Effector CD8-positive, alpha-beta T cell (primary cell): ENCODE measurements around the gene TPRN.

Source experiments
- DNase-seq: peaks from one replicate; lab custom pipeline; 2025; lab: John Stamatoyannopoulos, UW

The TPRN gene

DNA sequence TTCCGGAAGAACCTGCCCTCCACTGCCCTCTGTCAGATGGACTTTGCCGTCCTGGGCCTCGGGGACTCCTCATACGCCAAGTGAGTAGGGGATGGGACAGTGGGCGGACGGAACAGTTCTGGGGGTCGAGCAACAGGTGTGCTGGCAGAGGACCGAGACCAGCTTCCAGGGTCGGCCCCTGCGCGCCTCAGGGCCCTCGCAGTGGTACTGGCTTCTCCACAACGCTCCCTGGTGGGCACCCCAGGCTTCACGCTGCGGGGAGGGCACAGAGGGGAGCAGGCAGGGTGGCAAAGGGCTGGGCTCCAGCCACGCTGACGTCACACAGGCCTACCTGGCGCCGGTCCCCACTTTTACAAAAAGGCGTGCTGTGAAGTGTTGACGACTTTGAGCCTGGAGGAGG is 12.0 kb upstream of the TPRN start:
- no peak for DNase-seq

DNA sequence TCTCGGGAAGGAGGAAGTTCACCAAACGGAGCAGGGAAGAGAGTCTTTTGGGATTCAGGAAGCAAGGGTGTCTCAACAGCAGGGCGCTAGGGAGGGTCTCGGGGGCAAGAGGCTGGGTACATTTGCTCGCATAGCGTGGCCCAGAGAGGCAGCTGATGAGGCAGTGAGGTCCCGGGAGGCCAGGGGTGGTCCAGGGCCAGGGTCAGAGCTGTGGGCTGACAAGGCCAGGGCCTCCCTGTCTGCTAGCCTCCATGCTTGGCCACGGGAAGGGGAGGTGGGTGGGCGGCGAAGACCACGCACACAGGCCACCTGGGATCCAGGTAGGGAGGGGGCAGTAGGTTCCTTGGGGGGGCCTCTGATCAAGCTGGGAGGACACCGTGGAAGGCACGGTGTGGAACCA is 11.0 kb upstream of the TPRN start:
- DNase-seq: no peak

DNA sequence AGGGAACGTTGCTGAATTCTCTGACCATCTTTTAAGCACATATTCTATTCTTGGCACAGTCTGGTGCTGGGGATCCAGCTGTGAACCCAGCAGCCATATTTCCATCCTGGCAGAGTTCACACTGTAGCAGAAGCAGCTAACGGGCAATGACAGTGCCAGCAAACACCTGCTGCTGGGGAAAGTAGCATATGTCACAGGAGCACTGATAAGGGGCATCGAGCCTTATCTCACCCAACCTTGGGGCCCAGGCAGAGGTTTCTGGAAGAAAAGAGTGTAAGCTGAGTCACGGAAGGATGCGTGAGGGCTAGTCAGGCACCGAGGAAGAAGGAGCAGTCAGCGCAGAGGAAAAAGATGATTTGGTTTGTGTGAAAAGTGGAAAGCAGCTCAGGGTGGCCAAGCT is 6.1 kb upstream of the TPRN start:
- no peak for DNase-seq

DNA sequence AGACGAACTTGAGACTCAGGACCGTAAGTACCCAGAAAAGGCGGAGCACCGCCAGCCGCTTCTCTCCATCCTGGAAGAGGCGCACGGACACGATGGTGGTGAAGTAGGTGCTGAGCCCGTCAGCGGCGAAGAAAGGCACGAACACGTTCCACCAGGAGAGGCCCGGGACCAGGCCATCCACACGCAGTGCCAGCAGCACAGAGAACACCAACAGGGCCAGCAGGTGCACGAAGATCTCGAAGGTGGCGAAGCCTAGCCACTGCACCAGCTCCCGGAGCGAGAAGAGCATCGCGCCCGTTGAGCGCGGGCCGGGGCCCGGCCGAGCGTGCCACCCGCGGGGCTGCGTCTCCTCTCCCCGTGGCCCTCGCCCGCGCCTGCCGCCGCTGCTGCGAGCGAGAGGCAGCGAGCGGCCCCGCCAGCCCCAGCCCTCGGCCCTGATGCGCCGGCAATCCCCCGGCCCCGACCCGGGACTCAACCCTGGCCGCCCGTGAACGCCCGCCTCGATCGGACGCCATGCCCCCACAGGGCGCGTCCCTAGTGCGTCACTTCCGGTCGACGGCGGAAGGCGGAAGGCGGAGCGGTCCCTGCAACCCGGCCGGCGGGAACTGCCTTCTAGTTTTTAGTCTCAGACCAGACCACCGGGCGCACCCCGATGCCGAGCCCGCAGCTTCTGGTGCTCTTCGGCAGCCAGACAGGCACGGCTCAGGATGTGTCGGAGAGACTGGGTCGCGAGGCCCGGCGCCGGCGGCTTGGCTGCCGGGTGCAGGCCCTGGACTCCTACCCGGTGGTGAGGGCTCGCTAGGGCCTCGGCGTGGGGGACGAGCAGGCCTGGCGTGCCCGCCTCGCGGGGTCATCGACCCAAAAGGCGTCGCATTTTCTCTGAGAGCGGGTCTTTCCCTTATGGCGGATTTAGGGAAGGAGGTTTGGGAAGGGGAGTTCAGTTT is 4.9 kb upstream of the TPRN start, which contains the start of the genes NDOR1 and TMEM203:
TSS of gene NDOR1 (plus strand) at position 575 of the 944 bp plus-strand sequence. CDS start at position 653, 78 bp downstream.
TSS of gene TMEM203 (minus strand) at position 523 of the 944 bp plus-strand sequence. CDS start at position 289, 234 bp downstream.
- DNase-seq: peak; percentile 90

DNA sequence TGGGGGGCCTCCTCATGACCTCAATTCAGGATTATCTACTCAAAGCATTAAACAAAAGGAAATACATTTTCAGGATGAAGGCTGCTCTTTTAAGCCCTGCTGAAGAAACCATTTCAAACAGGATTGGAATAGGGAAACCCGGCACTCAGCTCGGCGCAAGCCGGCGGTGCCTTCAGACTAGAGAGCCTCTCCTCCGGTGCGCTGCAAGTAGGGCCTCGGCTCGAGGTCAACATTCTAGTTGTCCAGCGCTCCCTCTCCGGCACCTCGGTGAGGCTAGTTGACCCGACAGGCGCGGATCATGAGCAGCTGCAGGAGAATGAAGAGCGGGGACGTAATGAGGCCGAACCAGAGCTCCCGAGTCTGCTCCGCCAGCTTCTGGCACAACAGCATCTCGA is 4.2 kb upstream of the TPRN start:
- DNase-seq: no peak

DNA sequence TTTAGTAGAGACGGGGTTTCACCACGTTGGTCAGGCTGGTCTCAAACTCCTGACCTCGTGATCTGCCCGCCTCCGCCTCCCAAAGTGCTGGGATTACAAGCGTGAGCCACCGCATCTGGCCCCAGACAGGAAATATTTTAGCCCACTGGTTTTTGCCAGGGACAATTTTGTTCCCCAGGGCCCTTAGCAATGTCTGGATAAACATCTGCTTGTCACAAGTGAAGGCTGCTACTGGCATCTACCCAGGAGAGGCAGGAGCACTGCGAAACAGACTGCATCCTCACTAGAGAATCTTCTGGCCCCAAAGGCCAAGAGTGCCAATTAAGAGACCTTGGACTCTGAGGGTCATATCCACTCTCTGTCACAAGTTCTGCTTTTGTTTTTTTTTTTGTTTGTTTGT is 2.4 kb upstream of the TPRN start:
- DNase-seq: no peak

DNA sequence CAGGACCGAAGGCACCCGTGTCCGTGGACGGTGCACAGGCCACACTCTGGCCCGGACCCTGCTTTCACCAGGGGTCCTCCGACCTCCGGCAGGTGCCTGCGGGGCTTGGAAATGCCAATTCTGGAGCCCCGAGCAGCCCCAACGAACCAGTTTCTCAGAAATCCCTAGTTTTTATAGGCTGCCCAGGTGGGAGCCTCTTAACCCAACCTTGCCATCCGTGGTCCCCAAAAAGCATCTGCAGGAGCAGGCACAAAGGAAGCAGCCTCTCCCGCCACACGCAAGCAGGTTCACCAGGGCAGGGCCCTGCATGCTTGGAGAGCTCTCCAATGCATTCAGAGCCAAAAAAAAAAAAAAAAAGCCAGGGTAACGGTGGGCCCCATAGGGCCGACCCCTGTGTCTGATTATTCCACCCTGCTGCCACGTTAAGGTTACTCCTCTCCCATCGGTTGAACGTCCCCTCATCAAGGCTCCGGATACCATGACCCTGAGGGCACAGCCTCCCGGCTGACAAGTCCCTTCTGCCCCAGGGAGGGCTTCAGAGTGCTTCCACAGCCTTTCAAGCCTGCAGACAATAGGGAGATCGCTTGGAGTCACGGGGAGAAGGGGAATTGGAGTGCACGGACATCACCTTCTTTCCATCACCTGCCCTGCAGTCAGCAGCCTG is 796 bp upstream of the TPRN start:
- DNase-seq: no peak

DNA sequence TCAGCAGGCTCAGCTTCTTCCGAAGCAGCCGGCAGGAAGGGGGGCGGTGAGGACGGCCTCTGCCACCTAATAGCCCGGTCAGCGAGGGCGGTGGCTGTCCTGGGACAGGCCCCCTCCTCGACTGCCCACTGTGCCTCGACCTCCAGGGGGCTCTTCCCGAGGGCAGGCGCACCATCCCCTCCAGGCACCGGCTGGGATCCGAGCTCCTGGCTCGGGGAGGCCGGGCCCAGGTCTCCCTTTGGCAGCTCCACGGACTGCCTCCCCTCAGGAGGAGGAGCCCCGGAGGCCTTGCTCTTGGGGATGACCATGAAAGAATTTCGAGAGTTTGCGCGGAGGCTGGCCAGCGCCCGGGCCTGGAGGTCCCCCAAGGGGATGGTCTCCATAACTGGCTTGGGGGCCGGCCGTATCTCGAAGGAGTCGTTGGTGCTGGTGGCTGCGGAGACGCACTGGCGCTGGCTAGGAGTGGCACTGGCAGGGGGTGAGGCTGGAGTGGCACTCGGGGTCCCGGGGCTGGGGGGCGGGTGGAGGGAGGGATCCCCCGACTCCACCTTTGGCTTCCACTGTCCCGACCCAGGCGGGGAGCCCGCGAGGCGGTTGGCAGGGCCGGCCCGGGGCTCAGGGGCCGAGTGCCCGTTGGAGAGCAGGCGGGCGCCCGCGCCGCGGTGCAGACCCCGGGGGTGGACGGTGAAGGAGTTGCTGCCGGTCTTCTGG is 975 bp downstream of the TPRN start:
- DNase-seq: no peak

DNA sequence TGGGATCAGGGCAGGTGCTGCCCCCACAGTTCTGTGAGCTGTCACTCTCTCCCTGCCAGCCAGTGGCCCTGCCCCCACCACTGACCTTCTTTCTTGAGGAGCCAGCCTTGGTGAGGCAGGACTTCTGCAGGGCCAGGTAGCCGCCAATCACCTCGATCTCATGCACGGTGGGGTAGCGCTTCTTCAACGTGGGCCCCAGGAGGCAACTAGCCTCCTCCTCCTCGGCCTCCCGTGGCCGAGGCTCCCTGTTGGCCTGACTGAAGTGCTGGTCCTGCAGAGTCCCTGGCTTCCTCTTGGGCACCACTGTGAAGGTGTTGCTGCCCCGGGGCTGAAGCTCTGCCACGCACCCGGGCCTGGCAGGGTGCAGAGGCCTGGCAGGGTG is 1.6 kb downstream of the TPRN start:
- DNase-seq: no peak

DNA sequence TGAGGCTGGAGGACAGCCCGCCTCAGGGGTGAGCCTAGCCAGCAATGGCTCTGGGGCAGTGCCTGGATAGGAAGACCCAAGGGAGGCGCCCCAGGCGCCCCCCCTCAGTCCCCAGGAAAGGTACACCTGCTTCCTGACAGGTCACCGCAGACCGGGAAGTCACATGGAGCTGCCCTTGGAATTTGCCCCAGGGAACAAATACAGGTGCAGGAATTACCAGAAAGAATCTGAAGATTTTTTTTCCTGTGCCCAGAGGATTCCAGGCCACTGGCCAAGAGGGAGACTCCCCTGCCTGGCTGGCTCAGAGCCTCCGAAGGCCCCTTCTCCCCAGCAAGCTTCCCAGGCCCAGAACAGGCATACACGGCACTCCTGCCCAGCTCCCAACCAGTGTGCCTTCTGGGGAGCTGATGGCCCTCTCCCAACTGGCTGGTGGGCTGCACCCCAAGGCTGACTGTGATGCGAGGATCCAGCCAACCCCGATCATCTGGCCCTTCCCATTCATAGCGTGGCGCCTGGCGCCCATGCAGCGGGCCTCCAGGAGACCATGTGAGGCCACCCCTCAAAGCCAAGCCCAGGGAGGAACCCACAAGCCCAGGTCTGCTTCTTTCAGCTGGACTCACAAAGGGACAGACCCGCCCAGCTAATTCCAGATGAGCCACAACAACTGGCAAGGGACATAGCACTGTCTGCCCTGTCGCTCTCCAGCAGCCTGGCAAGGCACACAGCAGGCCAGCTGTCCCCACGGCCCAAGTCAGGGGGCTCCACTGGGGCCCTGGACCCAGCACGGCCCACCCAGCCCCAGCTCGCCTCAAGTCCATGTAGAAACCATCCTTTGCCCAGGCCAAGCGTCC is 2.3 kb downstream of the TPRN start:
- no peak for DNase-seq

DNA sequence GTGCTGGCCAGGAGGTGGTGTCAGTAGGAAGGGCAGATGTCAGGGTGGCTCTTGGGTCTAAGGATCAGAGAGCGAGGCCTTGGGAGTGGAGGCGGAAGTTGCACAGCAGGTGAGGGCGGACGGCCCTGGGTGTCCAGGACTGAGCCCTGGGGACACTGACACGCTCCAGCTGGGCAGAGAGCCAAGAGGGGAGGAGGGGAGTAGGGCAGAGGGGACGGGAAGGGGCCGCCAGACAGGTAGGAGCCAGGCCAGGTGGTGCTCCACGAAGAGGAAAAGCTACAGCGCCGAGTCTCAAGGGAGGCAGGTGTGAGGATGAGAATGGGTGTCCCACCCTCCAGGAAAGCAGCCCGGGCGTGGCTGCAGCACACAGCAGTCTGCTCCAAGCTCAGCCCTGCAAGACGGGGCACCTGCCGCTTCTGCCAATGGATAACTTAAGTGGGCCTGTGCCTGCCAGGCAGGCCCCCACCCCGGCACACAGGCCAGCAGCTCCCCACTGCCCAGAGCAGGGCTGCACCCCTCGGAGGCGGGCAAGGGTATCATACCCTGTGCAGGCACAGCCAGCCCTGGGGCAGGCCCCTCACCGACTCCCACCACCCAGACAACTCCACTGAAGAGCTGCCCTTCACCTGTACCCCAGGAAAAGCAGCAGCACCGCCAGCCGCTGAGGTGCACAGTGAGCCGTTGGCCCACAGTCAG is 4.9 kb downstream of the TPRN start:
- DNase-seq: no peak

DNA sequence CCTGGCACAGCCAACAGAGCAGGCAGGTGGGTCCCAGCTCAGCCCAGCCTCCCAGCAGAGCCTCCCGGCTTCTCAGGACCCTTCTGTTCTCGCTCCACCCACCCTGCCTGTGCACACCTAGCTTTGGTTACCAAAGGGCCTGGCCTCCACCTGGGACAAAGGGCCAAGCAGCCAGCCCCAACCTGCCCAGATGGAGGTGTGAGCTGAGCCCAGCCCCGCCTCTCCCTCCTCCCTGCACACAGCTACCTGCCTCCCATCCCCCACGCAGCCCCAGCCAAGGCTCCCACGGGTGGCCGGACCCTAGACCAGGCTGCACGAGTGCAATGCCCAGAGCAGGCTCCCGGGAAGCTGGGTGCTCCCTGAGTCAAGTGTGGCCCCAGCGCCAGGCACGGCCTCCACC is 5.6 kb downstream of the TPRN start:
- DNase-seq: no peak

DNA sequence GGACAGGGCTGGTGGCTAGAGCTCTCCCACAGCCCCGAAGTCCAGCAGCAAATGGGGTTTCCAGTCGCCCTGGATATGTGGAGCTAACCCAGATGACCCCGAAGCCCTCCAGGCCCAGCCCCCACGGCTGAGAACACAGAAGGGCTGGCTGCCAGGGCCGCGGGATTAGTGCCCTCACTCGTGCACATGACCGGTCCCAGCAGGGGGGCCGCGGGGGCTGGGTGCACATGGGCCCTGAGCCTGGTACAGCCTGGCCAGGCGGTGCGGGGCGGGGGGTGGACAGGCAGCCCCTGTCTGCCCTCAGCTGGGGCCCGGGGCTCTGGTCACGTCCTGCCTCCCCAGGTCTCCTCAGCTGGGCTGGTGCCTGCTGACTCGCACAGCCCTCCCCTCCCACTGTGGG is 6.2 kb downstream of the TPRN start:
- no peak for DNase-seq

DNA sequence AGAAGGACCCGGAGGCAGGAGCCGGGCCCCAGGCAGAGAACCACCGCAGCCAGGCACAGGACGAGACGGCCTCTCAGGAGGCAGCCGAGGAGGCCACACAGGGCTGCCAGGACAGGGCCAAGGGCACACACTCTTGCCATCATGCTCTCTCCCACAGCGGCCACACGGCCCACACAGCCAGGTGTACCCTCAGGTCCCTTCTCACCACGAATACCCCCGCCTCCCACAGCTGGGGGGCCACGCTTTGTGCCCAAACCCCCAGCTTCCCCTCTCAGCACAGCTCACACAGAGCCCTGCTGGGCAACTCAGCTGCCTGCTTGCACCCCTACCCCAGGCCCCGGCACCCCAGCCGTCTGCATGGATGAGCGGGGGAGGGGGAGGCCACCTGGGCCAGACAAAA is 6.8 kb downstream of the TPRN start:
- no peak for DNase-seq

DNA sequence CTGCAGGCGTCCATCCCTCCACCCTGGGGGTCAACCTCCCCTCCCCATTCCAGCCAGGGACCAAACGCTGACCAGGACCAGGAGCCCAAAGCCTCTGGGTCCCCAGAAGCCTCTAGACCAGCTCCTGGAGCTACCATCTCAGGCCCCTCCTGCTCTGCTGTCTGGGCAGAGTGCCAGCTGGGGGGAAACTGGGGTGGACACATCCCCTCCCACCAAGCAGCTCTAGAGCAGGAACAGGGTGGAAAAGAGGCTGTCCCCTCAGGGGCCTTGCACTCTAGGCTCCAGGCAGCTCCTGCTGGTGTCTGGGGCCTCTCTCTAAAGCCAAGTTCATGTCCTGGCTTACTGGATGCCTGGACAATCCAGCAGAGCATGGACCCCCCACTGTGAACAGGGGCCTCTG is 7.7 kb downstream of the TPRN start:
- no peak for DNase-seq

DNA sequence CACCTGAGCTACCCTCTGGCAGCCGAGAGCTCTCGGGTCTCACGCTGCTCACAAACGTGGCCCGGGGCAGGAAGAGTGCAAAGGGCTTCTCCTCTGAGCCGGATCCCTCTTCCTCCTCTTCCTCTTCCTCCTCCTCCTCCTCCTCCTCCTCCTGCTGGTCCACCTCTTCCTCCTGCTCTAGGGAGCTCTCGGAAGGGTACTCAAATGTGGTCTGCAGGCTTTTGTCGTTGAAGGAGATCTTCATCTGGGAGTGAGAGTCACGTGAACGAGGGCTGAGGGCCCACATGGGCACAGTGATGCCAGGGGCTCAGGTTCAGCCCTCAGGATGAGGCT is 8.1 kb downstream of the TPRN start:
- DNase-seq: no peak

DNA sequence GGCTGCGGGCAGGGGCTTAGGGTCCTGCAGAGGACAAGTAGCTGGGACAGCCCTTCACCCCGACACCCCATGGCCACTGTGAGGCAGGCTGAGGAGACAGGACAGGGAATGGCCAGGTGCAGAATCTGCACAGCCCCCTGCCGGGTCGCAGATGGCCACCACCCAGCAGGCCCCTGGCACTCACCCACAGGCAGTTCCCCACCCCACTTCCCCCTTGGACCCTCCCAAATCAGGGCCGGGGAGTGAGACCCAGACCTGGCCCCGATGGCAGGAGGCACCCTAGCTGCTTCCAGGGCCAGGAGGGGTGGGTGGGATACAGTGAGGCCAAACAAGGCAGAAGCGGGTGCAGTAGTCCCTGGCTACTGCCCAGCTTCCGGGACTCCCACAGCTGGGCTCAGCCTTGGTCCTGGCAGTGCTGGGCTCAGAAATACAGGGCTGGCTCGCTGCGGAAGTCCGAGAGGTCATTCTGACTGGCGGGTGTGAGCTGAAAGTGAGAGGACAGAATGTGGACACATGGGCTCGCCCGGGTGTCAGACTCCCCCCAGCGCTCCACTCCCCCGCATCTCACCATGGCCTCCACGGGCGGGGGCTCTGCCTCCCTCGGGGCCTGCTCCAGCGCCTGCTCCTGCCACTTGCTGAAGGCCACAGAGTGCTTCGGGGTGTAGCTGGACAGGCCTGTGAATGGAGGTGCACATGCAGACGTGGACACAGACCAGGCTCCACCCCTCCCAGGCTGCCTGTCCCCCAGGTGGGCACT is 8.7 kb downstream of the TPRN start:
- no peak for DNase-seq

DNA sequence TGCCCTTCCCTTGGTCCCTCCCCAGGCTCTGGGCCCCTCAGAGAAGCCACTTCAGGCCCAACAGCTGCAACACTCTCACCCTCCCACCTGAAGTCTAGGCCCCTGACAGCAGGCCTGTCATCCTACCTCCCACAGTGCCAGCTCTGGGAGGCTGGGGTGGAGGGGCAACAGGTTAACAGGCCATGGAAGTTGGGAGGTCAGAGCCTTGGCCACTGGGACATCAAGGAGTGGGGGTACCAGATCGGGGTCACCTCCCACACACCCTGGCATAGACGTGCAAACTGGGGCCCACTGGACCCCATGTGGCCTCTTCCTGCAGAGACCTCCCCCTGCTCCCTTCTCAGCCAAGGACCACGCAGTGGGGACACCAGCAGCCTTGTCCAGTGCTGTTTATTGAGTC is 9.3 kb downstream of the TPRN start:
- DNase-seq: no peak

DNA sequence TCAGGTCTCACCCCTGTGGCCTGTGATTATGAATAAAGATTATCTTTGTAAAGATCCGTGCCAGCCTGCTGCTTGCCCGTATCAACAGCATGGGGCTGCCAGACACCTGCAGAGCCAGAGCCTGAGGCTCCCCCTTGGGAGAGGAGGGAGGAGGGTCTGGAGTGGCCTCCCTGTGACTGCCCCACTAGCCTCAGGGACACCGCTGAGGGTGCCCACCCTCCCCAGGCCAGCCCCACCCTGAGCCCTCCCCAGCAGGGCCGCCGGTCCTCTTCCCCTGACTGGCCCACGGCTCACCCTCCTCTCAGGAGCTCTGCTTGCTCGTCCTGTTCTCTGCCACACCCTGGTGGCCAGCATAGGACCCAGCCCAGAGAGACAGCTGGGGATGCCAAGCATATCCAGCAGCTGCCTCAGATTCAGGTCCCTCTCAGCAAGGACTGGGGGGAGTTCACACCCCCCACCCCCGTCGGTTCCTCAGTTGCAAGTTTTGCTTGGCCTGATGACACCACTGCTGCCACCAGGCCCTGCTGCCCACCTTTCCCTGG is 10.2 kb downstream of the TPRN start:
- no peak for DNase-seq
